ENCODE results near the gene POMGNT1.
A peak's percentile ranks its signal among the peaks of the same experiment; 100 is the strongest.

POMGNT1 gene

GRCh38 chr1:46204406-46204742 lies 6.1 kb upstream of the POMGNT1 start:
- DNase-seq (ENCODE audit: low read depth), result no peak
- peak overlapping the region; percentile 89 for H3K4me3 ChIP-seq (ENCODE audit: low read length)
- no peak for TF ChIP-seq CTCF (conservative IDR thresholded peaks at IDR 0.05; ENCODE audit: low read depth, low read length)

- DNase-seq (ENCODE audit: low read depth), result no peak
- no peak for TF ChIP-seq CTCF (conservative IDR thresholded peaks at IDR 0.05; ENCODE audit: low read depth, low read length)
- H3K4me3 ChIP-seq (ENCODE audit: low read length), result peak overlapping the region; percentile 89
Measured at GRCh38 chr1:46203738-46204405, 5.6 kb upstream of the POMGNT1 start.

- no peak for TF ChIP-seq CTCF (conservative IDR thresholded peaks at IDR 0.05; ENCODE audit: low read depth, low read length)
- H3K4me3 ChIP-seq (ENCODE audit: low read length), result no peak overlapping the region
- DNase-seq (ENCODE audit: low read depth), result no peak
Measured at GRCh38 chr1:46199233-46199749, 1.1 kb upstream of the POMGNT1 start.

DNA sequence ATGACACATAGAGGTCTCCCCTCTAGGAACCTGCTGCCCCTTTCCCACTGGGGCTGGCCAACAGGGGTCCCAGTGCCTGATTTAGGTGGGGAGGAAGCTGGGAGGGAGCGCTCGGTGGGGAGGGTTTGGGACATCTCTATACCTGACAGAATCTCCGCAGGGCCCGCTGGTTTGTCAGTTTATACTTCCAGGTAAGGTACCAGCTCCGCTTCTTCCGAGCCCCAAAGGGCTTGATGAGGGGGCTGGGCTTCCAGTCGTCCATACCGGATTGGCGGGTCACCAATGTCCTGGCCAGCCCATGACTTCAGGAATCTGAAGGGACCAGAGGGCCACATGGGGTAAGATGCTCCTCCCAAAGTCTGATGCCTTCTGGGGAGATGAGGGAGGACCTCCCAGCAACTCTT lies 672 bp downstream of the POMGNT1 start:
- H3K4me3 ChIP-seq (ENCODE audit: low read length), result peak overlapping the region; percentile 83
- TF ChIP-seq CTCF (conservative IDR thresholded peaks at IDR 0.05; ENCODE audit: low read depth, low read length), result no peak
- DNase-seq (ENCODE audit: low read depth), result no peak

DNA sequence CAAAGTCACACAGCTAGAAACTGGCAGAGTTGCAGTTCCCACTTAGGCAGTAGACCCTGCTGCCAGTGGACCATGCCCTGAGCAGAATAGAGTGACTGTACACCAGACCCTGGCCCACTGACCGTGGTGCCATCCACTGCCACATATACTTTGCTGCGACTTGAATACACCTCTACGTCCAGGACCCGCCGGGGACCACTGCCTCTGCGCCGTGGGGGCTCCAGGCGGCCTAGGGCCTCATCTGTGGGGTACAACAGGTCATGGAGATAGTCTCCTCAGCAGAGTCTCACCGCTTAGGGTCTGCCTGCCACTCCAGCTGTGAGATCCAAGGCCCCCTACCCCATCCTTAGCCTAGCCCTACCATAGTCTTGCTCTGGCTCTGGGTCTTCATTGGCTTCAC lies 1.6 kb downstream of the POMGNT1 start:
- no peak for TF ChIP-seq CTCF (conservative IDR thresholded peaks at IDR 0.05; ENCODE audit: low read depth, low read length)
- no peak overlapping the region for H3K4me3 ChIP-seq (ENCODE audit: low read length)
- no peak for DNase-seq (ENCODE audit: low read depth)

GRCh38 chr1:46194641-46195193 lies 3.5 kb downstream of the POMGNT1 start:
- no peak overlapping the region for H3K4me3 ChIP-seq (ENCODE audit: low read length)
- TF ChIP-seq CTCF (conservative IDR thresholded peaks at IDR 0.05; ENCODE audit: low read depth, low read length), result no peak
- no peak for DNase-seq (ENCODE audit: low read depth)

DNA sequence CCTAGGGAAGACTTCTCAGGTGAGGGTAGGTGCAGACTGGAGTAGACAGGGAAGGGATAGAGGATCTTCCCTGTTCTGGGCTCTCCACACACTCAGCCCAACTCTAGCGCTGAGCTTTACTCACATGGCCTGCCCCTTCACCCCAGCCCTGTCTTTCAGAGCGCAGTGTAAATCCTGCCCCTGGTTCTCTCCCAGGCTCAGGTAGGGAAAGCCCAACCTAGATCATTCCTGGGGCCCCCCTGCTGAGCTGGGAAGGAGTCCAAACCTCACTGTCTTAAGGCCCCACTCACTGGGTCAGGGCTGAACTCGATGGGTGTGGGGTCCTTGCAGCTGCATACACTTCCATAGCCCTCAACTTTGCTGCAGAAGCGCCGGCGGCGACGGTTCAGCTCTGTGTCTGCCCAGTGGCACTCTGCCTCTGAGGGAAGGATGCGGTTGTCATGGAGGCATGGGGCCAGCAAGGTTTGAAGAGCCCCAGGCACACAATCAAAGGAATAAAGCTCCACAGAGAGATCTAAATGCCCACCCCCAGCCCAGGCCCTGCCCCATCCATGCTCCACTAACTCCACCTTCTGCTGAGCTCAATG lies 4.2 kb downstream of the POMGNT1 start:
- no peak for TF ChIP-seq CTCF (conservative IDR thresholded peaks at IDR 0.05; ENCODE audit: low read depth, low read length)
- H3K4me3 ChIP-seq (ENCODE audit: low read length), result no peak overlapping the region
- no peak for DNase-seq (ENCODE audit: low read depth)
